GM15510 (cell line): Measurements from ENCODE around the gene TDRD12.

Source experiments
- POLR2A ChIP-seq: IDR thresholded peaks from 3 replicates; pipeline ENCODE4 v1.6.1; 2011; ENCODE audit warnings: borderline replicate concordance; ENCODE audit not compliant: insufficient read length; ENCODE audit errors: extremely low read depth

TDRD12 gene

DNA sequence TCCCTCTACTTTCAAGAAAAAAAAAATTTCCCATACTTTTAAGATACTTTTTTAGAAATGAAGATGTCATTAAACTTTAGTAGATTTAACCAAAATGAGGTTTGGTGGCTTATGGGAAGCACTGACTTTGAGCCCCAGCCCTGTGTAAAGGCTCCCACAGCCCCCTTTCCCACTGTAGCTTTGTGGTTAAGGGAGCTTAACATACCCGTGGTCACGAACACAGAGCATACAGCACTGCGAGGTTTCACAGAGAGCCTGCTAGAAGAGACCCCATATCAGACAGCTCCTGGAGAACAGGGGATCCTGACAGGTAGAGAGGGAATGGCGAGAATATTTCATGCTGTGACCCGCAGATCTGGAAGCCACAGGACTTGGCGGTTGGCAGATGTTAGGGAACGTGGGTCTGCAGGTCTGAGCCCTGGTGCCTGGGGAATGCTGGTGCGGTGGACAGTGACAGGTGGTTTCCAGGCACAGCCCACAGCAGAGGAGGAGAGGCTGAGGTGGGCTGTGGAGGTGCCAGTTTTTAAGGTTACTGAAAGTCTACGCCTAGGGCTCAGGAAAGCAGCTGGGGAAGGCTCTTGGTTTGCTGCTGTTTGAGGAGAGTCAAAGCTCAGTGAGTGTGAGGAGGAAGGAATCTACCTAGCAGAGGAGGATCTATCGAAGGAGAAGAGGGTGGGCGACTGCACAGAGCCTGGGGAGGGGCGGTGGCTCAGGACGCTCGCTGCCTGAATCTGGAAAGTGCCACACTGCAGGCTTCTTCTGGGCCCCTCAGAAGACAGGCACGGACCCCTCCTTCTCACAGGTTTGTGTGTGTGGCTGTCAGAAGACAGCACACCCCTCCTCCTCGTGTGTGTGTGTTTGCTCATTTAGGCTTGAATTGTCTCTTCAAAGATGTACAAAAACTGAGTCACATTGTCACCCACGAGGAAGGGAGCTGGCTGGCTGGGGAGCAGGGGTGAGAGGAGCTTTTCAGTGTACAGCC is 100.1 kb downstream of the TDRD12 start:
- TF ChIP-seq POLR2A, result no peak

DNA sequence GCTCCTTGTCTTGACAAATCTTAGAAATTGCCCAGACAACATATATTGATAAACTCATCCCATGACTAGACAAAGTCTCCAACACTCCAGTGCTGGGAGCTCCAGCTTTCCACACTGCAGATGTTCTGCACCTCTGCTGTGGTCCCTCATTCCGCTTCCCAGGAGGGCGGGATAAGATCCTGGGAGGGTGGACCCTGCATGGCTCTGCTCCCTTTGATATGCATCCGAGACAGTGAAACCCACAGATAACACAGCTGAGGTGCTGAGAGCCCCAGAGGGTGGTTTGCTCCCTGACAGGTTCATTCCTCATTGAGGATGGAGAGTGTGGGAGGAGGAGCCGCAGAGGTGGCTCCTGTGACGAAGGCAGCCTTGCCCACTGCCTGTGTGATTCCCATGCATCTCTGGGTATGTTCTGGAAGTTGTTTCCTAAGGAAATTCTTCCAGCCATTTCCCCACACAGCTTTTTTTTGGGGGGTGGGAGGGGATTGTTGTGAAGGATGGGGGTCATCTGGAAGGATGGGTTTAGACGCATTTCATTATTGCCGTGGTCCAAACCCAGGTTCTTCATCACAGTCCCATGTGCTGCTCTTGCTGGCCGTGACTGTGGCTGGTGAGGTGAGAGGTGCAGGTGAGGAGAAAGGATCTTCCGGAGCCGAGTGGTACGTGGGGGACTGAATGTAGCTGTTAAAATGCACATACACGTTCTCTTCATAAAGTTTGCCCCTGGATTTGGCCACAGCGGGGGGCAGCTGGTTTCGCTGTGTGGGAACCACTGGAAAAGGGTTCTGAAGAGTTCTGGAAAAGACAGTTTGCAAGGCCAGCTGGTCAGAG is 103.6 kb downstream of the TDRD12 start:
- no peak for TF ChIP-seq POLR2A

DNA sequence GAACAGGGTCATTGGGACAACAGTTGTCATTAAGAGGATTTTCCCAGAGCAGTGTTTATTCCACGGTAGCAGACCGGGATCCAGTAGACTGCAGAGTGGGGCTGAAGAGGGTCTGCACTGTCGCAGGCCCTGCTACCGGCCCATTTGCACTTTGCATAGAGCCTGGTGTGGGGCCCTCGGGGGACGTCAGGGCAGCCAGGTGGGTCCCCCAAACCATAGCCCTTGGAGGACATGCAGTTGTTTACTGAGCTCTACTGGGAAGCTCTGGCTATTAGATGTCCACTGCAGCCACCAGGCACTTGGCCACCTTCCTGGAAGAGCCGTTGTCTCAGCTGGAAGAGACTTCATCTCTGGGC is 104.2 kb downstream of the TDRD12 start:
- TF ChIP-seq POLR2A, result no peak

DNA sequence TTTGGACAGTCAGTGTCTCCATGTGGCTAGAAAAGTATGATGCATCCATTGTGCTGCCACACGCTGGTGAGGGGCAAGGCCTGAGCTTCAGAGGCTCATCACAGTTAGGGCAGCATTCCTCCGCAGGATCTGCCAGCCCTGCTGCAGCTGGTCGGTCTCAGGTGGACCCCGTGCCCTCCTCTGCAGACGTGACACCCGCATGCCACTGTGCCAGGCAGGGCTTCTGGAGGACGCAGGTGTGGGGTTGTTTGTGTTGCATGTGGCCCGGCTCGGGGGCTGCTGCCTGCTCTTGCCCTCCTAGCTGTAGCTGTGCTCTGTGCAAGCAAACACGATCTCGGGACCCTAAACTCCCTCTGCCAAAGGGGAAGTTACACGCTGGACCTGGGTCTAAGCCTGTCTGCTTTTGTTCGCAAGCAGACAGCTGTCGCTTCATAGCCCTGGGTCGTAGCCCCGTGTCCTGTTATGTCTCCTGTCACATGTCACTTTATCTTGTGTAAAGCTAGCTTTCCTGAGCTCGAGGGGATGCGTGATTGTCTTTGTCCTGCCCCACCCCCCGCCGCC is 104.7 kb downstream of the TDRD12 start:
- no peak for TF ChIP-seq POLR2A

DNA sequence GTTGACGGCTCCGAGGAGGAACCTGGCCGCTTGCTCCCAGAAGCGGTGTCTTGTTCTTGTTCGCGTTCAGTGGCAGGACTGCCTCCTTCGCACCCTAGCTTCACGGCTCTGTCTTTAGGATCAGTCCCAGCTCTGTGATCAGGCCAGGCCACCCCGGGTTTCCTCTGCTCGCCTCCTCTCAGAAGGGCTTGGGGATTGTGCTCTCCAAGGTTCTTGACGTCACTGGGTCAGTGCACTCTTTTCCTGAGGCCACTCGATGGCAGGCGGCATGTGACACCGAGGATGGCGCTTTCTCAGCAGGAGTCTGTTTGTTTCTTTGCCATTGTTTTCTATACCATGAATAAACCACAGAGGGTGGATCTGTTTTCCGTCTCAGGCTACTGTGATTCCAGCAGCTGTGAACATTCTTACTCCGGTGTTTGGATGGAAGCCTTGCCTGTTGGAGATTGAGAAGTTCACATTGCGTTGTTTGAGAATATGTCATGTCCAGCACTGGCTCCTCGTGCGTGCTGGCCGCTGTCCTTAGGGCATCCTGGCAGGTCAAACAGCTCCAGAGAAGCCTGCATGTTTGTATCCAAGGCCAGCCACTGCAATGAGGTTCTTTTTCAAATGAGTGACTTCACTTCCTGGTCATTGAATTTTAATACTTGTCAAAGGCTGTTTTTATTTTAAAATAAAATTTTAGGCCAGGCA is 105.5 kb downstream of the TDRD12 start:
- TF ChIP-seq POLR2A, result no peak

DNA sequence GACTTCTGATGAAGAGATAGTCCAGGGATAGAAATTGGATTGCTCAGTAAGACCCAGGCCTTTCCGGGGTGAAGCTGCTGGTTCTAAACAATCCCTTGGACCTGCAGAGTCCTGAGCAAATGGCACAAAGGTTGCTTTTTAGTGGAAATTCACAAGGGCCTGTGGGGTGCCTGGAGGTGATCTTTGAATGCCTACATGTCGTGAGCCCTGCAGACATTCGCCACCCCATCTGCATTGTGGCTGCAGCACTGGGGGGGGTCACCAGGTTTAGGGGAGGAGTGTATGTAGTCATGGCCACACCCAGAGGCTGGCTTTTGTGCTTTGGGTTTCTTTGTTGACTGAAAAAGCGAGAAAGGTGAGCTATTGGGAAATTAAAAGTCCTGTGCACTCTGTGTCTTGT is 108.6 kb downstream of the TDRD12 start:
- no peak for TF ChIP-seq POLR2A

DNA sequence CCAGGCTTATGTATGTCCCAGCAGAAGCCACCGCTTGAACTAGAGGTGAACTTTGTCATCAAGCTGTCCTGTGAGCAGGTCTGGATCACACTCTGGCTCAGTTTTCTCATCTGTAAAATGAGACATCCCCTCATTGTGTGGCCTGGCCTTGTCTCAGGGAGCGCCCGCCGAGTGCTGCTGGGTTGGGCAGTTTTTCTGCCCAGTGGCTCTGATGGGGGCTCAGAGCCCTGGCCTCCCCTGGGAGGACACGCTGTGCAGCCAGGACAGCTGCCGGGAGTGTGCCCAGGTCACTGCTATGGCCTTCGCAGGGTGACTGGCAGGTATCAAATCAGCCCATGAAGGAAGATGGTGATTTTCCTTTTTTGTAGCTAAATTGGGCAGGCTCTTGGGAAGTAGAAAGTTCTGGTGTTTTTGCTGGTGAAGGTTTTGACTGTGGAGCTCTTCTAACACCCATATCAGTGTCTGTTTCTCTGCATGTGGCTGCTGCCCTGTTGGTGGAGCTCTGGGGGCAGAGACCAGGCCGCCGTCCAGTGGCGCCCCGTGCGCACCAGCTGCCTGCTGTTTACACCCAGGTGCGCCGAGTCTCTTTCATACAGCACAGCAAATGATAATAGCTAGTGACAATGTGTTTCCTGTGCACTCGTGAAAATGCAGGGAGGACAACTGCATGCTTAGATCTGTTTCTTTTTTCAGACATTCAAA is 109.2 kb downstream of the TDRD12 start:
- TF ChIP-seq POLR2A, result no peak

DNA sequence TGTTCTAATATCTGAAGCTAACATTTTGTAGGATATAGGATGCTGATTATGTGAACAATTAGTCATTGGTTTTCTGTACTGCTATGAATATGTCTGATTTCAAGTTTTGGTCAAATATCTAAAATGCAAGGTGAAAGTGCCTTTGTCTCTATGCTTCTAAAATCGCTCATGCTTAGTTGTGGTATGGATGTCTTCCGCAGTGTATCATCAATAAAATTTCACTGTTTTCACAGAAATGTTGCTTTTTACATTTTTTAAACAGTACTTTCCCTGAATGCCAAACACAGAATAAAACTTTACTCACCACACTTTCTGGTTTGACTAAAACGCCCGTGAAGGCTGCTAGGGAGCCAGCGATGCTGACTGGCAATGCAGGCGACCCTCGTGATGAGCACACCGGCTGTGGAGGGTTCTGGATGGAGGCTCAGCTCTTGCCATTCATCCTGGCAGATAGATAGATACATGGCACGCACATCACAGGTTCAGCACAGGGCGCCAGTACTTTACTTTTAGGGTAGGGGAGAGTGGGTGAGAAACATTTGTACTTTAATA is 109.9 kb downstream of the TDRD12 start:
- TF ChIP-seq POLR2A, result no peak

DNA sequence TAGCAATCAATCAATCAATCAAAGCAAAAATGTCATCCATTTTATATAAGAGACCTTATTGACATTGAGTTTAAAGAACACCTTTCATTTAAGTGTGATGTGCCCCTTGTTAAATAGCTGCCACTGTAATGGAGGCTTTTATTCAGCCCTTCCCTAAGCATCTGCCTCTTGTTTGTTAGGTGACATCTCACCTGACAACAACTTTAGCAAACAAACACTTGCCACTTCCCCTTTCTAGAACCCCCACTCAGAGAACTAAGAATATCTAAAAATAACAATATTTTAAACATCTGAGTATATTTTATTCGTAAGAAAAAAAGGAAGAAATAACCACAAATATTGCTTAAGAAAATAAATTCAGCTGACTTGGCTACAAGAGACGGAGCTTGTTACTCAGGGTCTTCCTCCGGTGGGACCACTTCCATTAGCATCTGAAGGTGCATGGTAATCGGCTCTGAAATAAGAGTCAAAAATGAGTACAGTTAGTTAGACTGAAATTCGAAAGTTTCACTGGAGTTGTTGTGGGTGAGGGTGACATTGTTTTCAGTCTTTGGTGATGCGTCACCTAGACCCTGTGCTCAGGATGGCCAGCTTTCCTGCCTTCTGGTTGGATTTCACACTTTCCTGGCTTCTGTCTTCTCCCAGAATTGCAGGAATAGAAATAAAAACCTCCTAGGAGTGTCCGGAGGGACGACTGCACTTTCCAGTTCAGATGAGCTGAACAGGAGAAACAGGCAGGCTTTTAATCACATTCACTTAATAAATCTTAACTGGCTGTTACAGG is 110.9 kb downstream of the TDRD12 start:
- no peak for TF ChIP-seq POLR2A

DNA sequence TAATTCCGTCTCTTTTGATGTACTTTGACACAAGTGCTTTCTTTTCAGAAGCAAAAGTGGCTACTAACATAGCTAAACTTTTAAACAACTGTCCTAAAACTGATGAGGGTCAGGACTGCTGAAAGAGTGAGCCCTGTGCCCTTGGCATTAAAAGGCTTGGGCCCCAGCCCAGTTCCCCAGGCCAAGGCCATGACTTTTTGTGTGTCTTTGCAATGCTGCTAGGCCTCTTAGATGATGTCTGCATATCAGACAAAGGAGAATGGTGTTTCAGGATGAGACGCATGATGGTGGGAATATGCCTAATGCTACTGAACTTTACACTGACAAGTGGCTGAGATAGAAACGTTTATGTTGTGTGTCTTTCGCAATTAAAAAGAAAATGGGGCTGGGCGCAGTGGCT is 112.0 kb downstream of the TDRD12 start:
- no peak for TF ChIP-seq POLR2A

DNA sequence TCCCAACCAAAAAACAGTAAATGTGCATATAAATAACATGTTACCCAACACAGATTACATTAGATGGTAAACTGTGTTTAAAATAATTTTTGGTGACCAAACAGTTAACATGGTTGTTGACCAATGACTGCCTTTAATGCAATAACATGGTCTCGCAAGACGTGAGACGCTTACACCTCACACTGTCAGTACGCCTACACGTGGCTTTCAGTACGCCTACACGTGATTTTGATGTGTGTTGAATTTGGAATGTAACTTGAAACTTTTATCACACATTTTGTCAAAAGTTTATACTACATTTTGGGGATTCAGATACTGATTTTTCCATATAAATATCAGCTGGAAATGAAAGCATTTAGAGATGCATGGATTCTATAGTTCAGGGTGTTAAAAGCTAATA is 118.0 kb downstream of the TDRD12 start:
- TF ChIP-seq POLR2A, result no peak

DNA sequence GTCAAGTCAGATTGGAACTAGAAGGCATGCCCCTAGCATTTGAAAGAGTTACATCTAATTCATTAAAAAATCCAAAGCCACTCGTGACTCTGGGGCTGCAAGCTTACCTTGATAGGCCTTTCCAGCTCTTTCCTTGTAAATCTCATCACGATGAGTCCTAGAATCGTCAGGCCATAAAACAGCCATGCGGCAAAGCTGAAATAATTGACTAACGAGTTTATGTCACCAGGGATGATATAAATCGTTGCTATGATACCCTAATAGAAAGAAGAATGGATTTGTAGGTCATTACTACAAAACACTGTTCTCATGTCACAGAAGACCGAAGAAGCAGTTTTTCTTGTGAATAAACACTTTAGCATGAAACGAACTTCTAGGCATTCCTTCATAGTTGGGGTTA is 122.5 kb downstream of the TDRD12 start:
- TF ChIP-seq POLR2A, result no peak

DNA sequence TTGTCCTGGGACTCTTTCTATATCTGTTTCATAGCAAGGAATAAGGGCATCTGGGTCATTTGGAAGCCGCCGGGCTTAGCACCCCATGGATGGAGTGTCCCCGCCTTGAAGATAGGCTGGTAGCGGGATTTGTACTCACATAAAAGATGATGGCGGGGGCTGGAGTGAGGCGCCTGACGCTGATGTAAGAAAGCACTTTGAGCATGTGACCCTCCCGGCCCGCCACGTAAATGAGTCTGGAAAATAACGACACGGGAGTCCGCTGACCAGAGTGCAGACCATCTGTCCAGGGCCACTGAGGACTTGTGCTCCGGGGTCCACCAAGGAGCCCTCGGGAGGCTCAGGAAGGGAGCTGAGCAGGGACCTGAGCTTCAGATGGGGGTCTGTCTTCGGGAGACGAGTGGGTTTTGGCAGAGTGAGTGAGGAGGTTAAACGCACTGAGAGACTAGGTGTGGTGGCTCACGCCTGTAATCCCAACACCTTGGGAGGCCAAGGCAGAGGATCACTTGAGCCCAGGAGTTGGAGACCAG is 124.2 kb downstream of the TDRD12 start:
- no peak for TF ChIP-seq POLR2A
